GM12892 (cell line): ENCODE data around the gene PRUNE2.

ENCODE experiments used
- DNase-seq: peaks from one replicate; pipeline ENCODE4 v3.0.0; 2011; ENCODE audit not compliant: insufficient read length
- FAIRE-seq: peaks from 2 replicates; lab custom pipeline; 2011; peaks lifted over from hg19 to GRCh38; lab: Jason Lieb, UNC
- POLR2A ChIP-seq: IDR thresholded peaks from 2 replicates; pipeline ENCODE4 v1.6.1; 2011; ENCODE audit warnings: low read depth, low read length, control low read depth
- POLR2AphosphoS5 ChIP-seq: IDR thresholded peaks from 2 replicates; pipeline ENCODE4 v1.6.1; 2011; ENCODE audit warnings: low read depth, low read length, control low read depth
- TAF1 ChIP-seq: IDR thresholded peaks from 2 replicates; pipeline ENCODE4 v1.6.1; 2011; ENCODE audit warnings: low read depth, mild to moderate bottlenecking, control low read depth, low read length, borderline replicate concordance

Gene PRUNE2

DNA sequence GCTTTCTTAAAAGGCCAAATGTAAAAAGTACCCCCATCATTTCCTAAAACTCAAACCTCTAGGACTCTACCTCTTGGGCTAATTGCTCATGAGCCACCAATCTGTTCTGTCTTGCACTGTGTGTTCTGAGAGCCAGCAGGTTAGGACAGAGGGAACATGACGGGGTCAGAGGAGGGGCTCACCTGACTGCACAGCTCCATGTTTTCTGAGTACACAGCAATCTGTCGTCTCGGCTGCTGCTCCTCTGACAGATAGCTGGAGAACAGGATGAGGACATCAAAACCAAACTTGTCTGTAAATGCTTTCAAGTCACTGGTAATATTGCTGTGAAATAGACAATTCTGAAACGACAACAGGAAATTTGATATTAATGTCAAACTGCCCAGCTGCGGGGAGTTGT lies 192.5 kb downstream of the PRUNE2 start:
- no peak for DNase-seq
- TF ChIP-seq POLR2A (no peak), TAF1 (no peak), POLR2AphosphoS5 (no peak)
- FAIRE-seq, result no peak

DNA sequence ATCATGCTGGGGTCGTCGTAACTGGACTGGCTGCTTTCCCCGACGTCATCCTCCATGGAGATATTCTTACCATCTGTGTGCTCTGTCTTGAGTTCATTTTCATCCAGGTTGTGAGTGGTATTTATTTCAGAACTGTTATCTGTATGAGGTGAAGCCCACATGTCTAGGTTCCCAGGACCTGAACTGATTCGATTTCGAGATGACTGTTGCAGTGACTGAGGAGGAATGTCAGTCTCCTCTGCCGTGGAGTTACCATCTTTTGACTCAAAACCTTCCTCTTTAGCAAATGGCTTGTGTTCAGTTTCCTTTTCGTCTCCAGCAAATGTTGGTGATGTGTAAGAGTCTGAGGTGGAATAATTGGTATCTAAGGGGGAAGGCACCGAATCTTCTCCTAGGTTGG lies 196.9 kb downstream of the PRUNE2 start:
- peak; percentile 17 for FAIRE-seq
- no peak for DNase-seq
- no peak for TF ChIP-seq POLR2AphosphoS5
- no peak for TF ChIP-seq TAF1
- TF ChIP-seq POLR2A, result no peak

GRCh38 chr9:76707510-76707909 lies 198.4 kb downstream of the PRUNE2 start:
- TF ChIP-seq POLR2A, result no peak
- no peak for TF ChIP-seq POLR2AphosphoS5
- no peak for TF ChIP-seq TAF1
- FAIRE-seq, result no peak
- no peak for DNase-seq

DNA sequence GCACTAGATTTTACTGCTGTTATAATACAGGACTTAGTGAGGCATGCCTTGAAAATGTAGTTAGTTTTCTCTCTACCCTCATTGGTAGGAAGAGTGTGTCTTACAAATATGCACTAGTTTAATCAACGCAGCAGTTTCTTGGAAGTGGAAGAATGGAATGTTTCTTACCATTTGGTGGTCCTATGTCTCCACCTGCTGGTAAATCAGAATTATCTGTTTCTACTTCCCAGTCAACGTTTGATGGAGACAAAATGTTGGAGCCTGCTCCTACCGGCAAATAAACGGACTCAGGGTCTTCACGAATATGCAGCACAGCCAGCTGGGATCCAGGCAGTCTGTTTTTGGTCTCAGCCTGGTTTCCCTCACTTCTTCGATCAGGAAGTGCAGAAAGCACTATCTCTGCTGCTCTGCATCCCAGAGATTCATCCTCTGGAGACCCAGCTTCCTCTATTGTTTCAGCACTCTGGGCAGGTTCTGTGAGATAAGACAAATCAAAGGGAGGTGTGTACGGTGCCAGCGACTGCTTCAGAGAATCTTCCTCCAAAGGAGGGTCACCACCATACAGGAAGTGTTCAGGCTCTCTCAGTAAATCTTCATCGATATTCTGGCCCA lies 201.2 kb downstream of the PRUNE2 start:
- FAIRE-seq, result peak; percentile 82
- TF ChIP-seq POLR2AphosphoS5 (no peak), TAF1 (no peak), POLR2A (no peak)
- no peak for DNase-seq

- TF ChIP-seq POLR2A (no peak), POLR2AphosphoS5 (no peak), TAF1 (no peak)
- no peak for DNase-seq
- no peak for FAIRE-seq
Observed at GRCh38 chr9:76703270-76703669, 202.6 kb downstream of the PRUNE2 start.

- DNase-seq, result no peak
- TF ChIP-seq POLR2AphosphoS5, result no peak
- no peak for TF ChIP-seq TAF1
- no peak for TF ChIP-seq POLR2A
- no peak for FAIRE-seq
Observed at GRCh38 chr9:76701441-76702039, 204.4 kb downstream of the PRUNE2 start.

- no peak for TF ChIP-seq POLR2A
- no peak for TF ChIP-seq TAF1
- TF ChIP-seq POLR2AphosphoS5, result no peak
- DNase-seq, result no peak
- FAIRE-seq, result no peak
Observed at GRCh38 chr9:76700916-76701315, 205.0 kb downstream of the PRUNE2 start.

GRCh38 chr9:76699971-76700370 lies 205.9 kb downstream of the PRUNE2 start:
- no peak for DNase-seq
- no peak for FAIRE-seq
- TF ChIP-seq TAF1 (no peak), POLR2A (no peak), POLR2AphosphoS5 (no peak)

DNA sequence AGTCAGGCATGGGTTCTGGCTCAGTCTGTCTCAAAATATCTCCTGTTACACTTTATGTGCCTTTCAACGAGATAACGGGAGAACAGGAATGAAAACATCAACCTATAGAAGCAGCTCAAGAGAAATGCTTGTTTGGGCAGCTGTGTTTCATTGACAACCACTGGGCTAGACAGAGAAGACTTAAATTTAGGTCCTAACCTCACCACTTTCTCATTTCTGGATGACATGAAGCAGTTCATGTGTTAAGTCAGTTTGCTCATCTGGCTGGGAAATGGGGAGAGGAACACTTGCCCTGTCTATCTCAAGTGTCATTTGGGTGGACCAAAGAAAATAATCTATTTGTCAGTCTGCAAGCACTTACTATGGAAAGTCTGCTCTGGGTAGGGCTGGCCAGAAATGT lies 208.4 kb downstream of the PRUNE2 start:
- no peak for TF ChIP-seq POLR2A
- no peak for TF ChIP-seq TAF1
- TF ChIP-seq POLR2AphosphoS5, result no peak
- FAIRE-seq (no peak), DNase-seq (no peak)

DNA sequence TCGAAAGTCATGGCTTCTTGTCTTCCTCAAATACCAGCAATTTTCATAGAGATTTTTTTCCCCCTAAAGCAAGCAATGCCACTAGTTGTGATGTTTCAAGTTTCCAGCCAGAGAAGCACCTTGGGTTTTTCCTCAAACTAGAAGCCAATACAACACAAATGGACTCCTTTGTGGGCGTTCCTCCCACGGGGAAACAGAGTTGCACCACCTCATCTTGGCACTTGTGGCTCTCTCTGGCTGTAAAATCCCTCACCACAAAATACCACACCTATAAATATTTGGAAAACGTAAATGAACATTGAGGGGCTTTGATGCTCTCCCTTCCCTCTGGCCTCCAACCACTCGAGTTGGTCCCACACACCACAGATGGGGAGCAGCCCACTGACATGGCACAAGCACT lies 208.8 kb downstream of the PRUNE2 start:
- DNase-seq, result no peak
- no peak for FAIRE-seq
- TF ChIP-seq POLR2AphosphoS5, result no peak
- no peak for TF ChIP-seq POLR2A
- no peak for TF ChIP-seq TAF1

DNA sequence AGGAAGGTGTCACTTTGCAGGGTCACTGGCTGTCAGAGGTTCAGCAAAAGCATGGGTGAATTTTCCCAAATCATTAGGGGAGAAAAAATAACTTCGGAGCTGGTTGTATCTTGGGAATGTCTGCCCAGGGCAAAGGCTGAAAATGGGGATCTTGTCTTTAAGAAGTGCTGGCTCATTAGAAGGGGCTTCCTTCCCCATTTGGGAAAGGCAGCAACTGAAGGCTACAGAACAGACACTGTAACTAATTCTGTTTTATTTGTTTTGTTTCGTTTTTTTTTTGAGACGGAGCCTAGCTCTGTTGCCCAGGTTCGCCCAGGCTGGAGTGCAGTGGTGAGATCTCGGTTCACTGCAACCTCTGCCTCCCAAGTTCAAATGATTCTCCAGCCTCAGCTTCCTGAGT lies 212.0 kb downstream of the PRUNE2 start:
- TF ChIP-seq TAF1, result no peak
- DNase-seq (no peak), FAIRE-seq (no peak)

DNA sequence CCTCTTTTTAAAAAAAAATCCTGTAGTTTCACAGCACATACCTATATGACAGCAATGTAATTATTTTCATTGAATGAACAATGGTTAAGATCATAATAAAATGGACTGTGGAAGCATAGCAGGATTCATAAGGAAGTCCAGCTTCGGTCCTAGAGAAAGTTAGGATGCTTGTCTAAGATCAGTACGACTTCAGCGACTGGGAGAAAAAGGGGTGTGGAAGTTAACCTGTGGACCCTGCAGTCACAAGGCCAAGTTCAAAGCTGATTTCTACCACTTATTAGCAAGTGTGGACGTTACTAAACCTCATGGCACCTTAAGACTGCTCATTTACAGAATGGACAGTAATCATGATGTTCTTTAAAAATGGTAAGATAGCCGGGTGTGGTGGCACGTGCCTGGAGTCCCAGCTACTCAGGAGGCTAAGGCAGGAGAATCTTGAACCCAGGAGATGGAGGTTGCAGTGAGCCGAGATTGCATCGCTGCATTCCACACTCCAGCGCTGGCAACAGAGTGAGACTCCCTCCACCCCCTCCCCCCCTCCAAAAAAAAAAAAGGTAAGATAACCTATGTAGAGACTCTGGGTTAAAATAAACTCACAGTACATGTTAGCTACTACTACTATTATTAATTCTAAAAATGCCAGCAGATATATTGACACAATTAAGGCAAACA lies 213.3 kb downstream of the PRUNE2 start:
- no peak for DNase-seq
- no peak for FAIRE-seq

More for the DNA sequence above, 213.3 kb downstream of the PRUNE2 start:
- no peak for TF ChIP-seq TAF1
- TF ChIP-seq POLR2AphosphoS5, result no peak
- no peak for TF ChIP-seq POLR2A
